HEK293 (cell line): ENCODE measurements around the gene PRRC2C.

Experiments
- CTCF ChIA-PET: fragments of 350-600 bp; formaldehyde crosslinking; extraction: SDS; loops from one replicate; lab custom pipeline; 2021; ENCODE audit warnings: antibody characterized with exemption; lab: Yijun Ruan, JAX
- POLR2A ChIA-PET: fragments of 300-600 bp; formaldehyde crosslinking; extraction: SDS; loops from one replicate; lab custom pipeline; 2020; ENCODE audit warnings: antibody characterized with exemption, inconsistent platforms; lab: Yijun Ruan, JAX
- H3K27ac ChIP-seq: fragments of 200-500 bp; sonication (Bioruptor generic); 2 replicates; pipeline ENCODE4 v1.5.1; 2014; ENCODE audit warnings: low read depth, low read length, control low read depth, inconsistent platforms; ENCODE audit errors: extremely low read depth
- H3K36me3 ChIP-seq, 2 experiments: fragments of 200-500 bp in 1 of 2; sonication (Bioruptor generic) in 1 of 2; 1 replicate in 1 of 2; 2 replicates in 1 of 2; pipeline ENCODE4 v1.5.1; 2014 to 2017; ENCODE audit warnings: inconsistent platforms in 2 of 2, low read length in 2 of 2; ENCODE audit not compliant: control insufficient read depth in 2 of 2, insufficient read depth in 1 of 2
- H3K4me1 ChIP-seq: fragments of 200-500 bp; sonication (Bioruptor generic); 2 replicates; pipeline ENCODE4 v1.5.1; 2014; ENCODE audit warnings: mild to moderate bottlenecking, low read length, inconsistent platforms; ENCODE audit not compliant: control insufficient read depth, insufficient read depth
- H3K4me3 ChIP-seq: 2 replicates; pipeline ENCODE4 v1.5.1; 2011; ENCODE audit warnings: low read depth, mild to moderate bottlenecking, control low read depth, low read length, moderate library complexity
- H3K9me3 ChIP-seq: fragments of 200-500 bp; sonication (Bioruptor generic); 2 replicates; pipeline ENCODE4 v1.5.1; 2014; ENCODE audit warnings: low read depth, low read length, inconsistent platforms; ENCODE audit not compliant: control insufficient read depth, insufficient read depth
- ATF2 ChIP-seq: fragments of 450-650 bp; formaldehyde crosslinking; IDR thresholded peaks from 2 replicates; pipeline ENCODE4 v1.5.1; 2016; ENCODE audit warnings: missing biosample characterization, missing genetic modification characterization, low read depth
- EGR2 ChIP-seq: fragments of 450-650 bp; formaldehyde crosslinking; IDR thresholded peaks from 2 replicates; pipeline ENCODE4 v1.5.1; 2016; ENCODE audit warnings: low read depth, missing biosample characterization, missing genetic modification characterization
- FEZF1 ChIP-seq: fragments of 450-650 bp; formaldehyde crosslinking; IDR thresholded peaks from 2 replicates; pipeline ENCODE4 v1.5.1; 2016; ENCODE audit warnings: missing biosample characterization, missing genetic modification characterization
- GLI4 ChIP-seq: fragments of 450-650 bp; formaldehyde crosslinking; IDR thresholded peaks from 2 replicates; pipeline ENCODE4 v1.5.1; 2016; ENCODE audit warnings: missing biosample characterization, missing genetic modification characterization
- SCRT2 ChIP-seq: fragments of 450-650 bp; formaldehyde crosslinking; IDR thresholded peaks from 2 replicates; pipeline ENCODE4 v1.5.1; 2016; ENCODE audit warnings: missing biosample characterization, missing genetic modification characterization
- SP2 ChIP-seq: fragments of 450-650 bp; formaldehyde crosslinking; IDR thresholded peaks from 2 replicates; pipeline ENCODE4 v1.5.1; 2016; ENCODE audit warnings: missing biosample characterization, missing genetic modification characterization
- SP3 ChIP-seq: fragments of 450-650 bp; formaldehyde crosslinking; IDR thresholded peaks from 2 replicates; pipeline ENCODE4 v1.5.1; 2016; ENCODE audit warnings: missing biosample characterization, missing genetic modification characterization
- ZBTB10 ChIP-seq: fragments of 450-650 bp; formaldehyde crosslinking; IDR thresholded peaks from 2 replicates; pipeline ENCODE4 v1.5.1; 2016; ENCODE audit warnings: missing biosample characterization, missing genetic modification characterization
- ZBTB26 ChIP-seq: fragments of 450-650 bp; formaldehyde crosslinking; optimal IDR thresholded peaks from 2 replicates; pipeline ENCODE3; 2016; ENCODE audit warnings: missing biosample characterization, mild to moderate bottlenecking, missing genetic modification characterization
- ZBTB44 ChIP-seq: fragments of 450-650 bp; IDR thresholded peaks from 2 replicates; pipeline ENCODE4 v1.5.1; 2018; ENCODE audit warnings: missing biosample characterization, mild to moderate bottlenecking, missing genetic modification characterization
- ZFHX2 ChIP-seq: fragments of 450-650 bp; formaldehyde crosslinking; conservative IDR thresholded peaks from 2 replicates; pipeline ENCODE4 v1.5.1; 2016; ENCODE audit warnings: missing biosample characterization, missing genetic modification characterization
- ZNF114 ChIP-seq: fragments of 450-650 bp; formaldehyde crosslinking; IDR thresholded peaks from 2 replicates; pipeline ENCODE4 v1.5.0; 2017; ENCODE audit warnings: missing biosample characterization, missing genetic modification characterization
- ZNF132 ChIP-seq: fragments of 450-650 bp; formaldehyde crosslinking; IDR thresholded peaks from 2 replicates; pipeline ENCODE4 v1.5.1; 2017; ENCODE audit warnings: missing biosample characterization, missing genetic modification characterization, borderline replicate concordance
- ZNF157 ChIP-seq: fragments of 450-650 bp; formaldehyde crosslinking; IDR thresholded peaks from 2 replicates; pipeline ENCODE4 v1.5.1; 2016; ENCODE audit warnings: missing biosample characterization, missing genetic modification characterization
- ZNF16 ChIP-seq: fragments of 450-650 bp; formaldehyde crosslinking; IDR thresholded peaks from 2 replicates; pipeline ENCODE4 v1.5.1; 2016; ENCODE audit warnings: low read depth, missing biosample characterization, missing genetic modification characterization
- ZNF19 ChIP-seq: fragments of 450-650 bp; formaldehyde crosslinking; IDR thresholded peaks from 2 replicates; pipeline ENCODE4; 2016; ENCODE audit warnings: missing biosample characterization, missing genetic modification characterization, low read depth
- ZNF274 ChIP-seq, 2 experiments: fragments of 200-500 bp in 1 of 2; fragments of 450-650 bp in 1 of 2; sonication (Bioruptor generic) in 1 of 2; formaldehyde crosslinking in 1 of 2; IDR thresholded peaks; 2 replicates each; pipeline versions ENCODE4 v1.5.1 to v1.6.1; 2014 to 2016; ENCODE audit warnings: borderline replicate concordance in 1 of 2, inconsistent platforms in 1 of 2, low read length in 1 of 2, missing biosample characterization in 1 of 2, missing genetic modification characterization in 1 of 2
- ZNF280D ChIP-seq: fragments of 450-650 bp; formaldehyde crosslinking; IDR thresholded peaks from 2 replicates; pipeline ENCODE4 v1.5.1; 2016; ENCODE audit warnings: missing biosample characterization, missing genetic modification characterization
- ZNF48 ChIP-seq: fragments of 450-650 bp; formaldehyde crosslinking; IDR thresholded peaks from 2 replicates; pipeline ENCODE4 v1.5.1; 2016; ENCODE audit warnings: missing biosample characterization, missing genetic modification characterization
- ZNF513 ChIP-seq: fragments of 450-650 bp; IDR thresholded peaks from 2 replicates; pipeline ENCODE4 v1.5.1; 2018; ENCODE audit warnings: missing biosample characterization, missing genetic modification characterization
- ZNF560 ChIP-seq: fragments of 450-650 bp; formaldehyde crosslinking; IDR thresholded peaks from 2 replicates; pipeline ENCODE4 v1.5.1; 2017; ENCODE audit warnings: missing biosample characterization, missing genetic modification characterization, borderline replicate concordance
- ZNF585B ChIP-seq: fragments of 450-650 bp; formaldehyde crosslinking; IDR thresholded peaks from 2 replicates; pipeline ENCODE4 v1.5.1; 2016; ENCODE audit warnings: missing biosample characterization, missing genetic modification characterization
- ZNF658 ChIP-seq: fragments of 450-650 bp; formaldehyde crosslinking; IDR thresholded peaks from 2 replicates; pipeline ENCODE4; 2016; ENCODE audit warnings: missing biosample characterization, missing genetic modification characterization

The PRRC2C gene

GRCh38 chr1:171576144-171576543 is 90.8 kb downstream of the PRRC2C start (continued):
- no peak for TF ChIP-seq ZBTB44 (tag by site-specific recombination)
- TF ChIP-seq FEZF1 (tag by site-specific recombination), result no peak
- TF ChIP-seq ATF2 (tag by site-specific recombination), result no peak
- TF ChIP-seq SP3 (tag by site-specific recombination), result no peak
- TF ChIP-seq ZNF513 (tag by site-specific recombination), result no peak
- no peak for TF ChIP-seq SP2
- no peak for TF ChIP-seq ZNF48

GRCh38 chr1:171581226-171581625 is 95.9 kb downstream of the PRRC2C start:
- Histone ChIP-seq H3K27ac (no peak overlapping the region), H3K4me1 (no peaks in the 10 kb centered on the region), H3K4me3 (no peak overlapping the region), H3K36me3 (peaks cover 58 to 92% of the 10 kb centered on the region in 2 experiments), H3K9me3 (no peaks in the 10 kb centered on the region)
- ChIA-PET POLR2A (interaction anchor here (0.6 to 0.7 kb wide), 2 partner anchors 180 to 260 kb away, joined by 4 to 9 read pairs; partner anchors contain the start of gene DNM3), CTCF (no interaction called here)
- TF ChIP-seq ZNF19 (no peak), ZNF280D (tag by site-specific recombination) (no peak), SCRT2 (tag by site-specific recombination) (no peak), ZBTB26 (tag by site-specific recombination) (no peak)

- Histone ChIP-seq H3K36me3 (peaks cover 56 to 90% of the 10 kb centered on the region in 2 experiments), H3K4me1 (no peaks in the 10 kb centered on the region), H3K4me3 (no peak overlapping the region), H3K9me3 (no peaks in the 10 kb centered on the region), H3K27ac (no peak overlapping the region)
- POLR2A ChIA-PET, result no interaction called here
- CTCF ChIA-PET, result no interaction called here
- TF ChIP-seq ZNF658 (no peak), EGR2 (tag by site-specific recombination) (no peak), ZBTB10 (tag by site-specific recombination) (no peak), ZNF132 (no peak), ZFHX2 (tag by site-specific recombination) (no peak), ZNF114 (no peak), ZNF274 (IDR thresholded peaks at IDR 0.05; ENCODE audit: low read length) (no peak), ZNF274 (tag by site-specific recombination; IDR thresholded peaks at IDR 0.05; ENCODE audit: borderline replicate concordance) (no peak), ZNF16 (tag by site-specific recombination) (no peak), ZNF560 (tag by site-specific recombination) (no peak), ZNF157 (tag by site-specific recombination) (no peak), GLI4 (no peak), ZNF585B (tag by site-specific recombination) (no peak)
Observed at GRCh38 chr1:171581766-171582165, 96.4 kb downstream of the PRRC2C start.
